CD4-positive, alpha-beta T cell treated with Interleukin-17A for 1 hour (primary cell): ENCODE results near the gene LRRC32.
"Not testable (repeated sequence)": the region's sequence is repeated elsewhere in the genome, so short reads cannot be mapped to it uniquely, and the experiment has no call there.

Experiments
- DNase-seq: peaks from one replicate; pipeline ENCODE4 v3.0.0-alpha.2; 2020

Gene LRRC32

GRCh38 chr11:76608879-76609460 lies 61.6 kb downstream of the LRRC32 start:
- DNase-seq: not testable (repeated sequence)

DNA sequence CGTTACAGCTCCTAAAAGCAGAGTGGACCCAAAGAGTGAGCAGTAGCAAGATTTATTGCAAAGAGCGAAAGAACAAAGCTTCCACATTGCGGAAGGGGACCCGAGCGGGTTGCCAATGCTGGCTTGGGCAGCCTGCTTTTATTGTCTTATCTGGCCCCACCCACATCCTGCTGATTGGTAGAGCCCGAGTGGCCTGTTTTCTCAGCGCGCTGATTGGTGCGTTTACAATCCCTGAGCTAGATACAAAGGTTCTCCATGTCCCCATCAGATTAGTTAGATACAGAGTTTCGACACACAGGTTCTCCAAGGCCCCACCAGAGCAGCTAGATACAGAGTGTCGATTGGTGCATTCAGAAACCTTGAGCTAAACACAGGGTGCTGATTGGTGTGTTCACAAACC lies 62.3 kb downstream of the LRRC32 start:
- DNase-seq: not testable (repeated sequence)
